ENCODE results near the gene GTPBP4.

GTPBP4 gene

DNA sequence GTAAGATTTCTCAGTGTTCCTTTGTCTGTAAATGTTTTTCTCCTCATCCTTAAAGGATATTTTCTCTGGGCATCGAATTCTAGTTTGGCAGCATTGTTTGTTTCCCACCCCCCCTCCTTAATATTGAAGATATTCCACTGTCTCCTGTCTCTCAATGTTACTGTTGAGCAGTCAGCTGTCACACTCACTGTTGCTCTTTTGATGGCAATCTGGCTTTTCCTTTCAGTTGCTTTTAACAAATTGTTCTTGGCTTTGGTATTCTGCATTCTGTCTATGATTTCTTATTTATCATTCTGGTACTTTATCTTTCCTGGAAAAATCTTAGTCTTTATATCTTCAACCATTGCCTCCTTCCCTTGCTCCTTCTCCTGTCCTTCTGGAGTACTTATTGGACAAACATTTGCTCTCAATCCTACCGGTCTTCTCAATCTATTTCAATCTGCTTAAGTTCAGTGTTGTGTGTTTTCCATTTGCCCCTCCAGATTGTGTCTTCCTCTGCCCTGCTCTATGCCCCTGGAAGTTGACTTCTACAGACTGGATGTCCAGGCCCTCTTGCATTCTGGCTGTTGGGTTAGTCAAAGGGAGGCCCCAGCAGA lies 9.3 kb upstream of the GTPBP4 start:
- TF ChIP-seq CTCF (conservative IDR thresholded peaks at IDR 0.05; ENCODE audit: control insufficient read depth, insufficient read depth, low read depth, low read length), result no peak
- DNase-seq (ENCODE audit: low read depth), result peak; percentile 10
- H3K4me3 ChIP-seq (ENCODE audit: control insufficient read depth, low read depth, low read length), result no peak overlapping the region

- no peak for DNase-seq (ENCODE audit: low read depth)
- H3K4me3 ChIP-seq (ENCODE audit: control insufficient read depth, low read depth, low read length), result no peak overlapping the region
- TF ChIP-seq CTCF (conservative IDR thresholded peaks at IDR 0.05; ENCODE audit: control insufficient read depth, insufficient read depth, low read depth, low read length), result no peak
Measured at GRCh38 chr10:980468-981093, 7.7 kb upstream of the GTPBP4 start.

GRCh38 chr10:983401-983800 lies 4.8 kb upstream of the GTPBP4 start:
- TF ChIP-seq CTCF (conservative IDR thresholded peaks at IDR 0.05; ENCODE audit: control insufficient read depth, insufficient read depth, low read depth, low read length), result no peak
- no peak overlapping the region for H3K4me3 ChIP-seq (ENCODE audit: control insufficient read depth, low read depth, low read length)
- DNase-seq (ENCODE audit: low read depth), result no peak

- no peak for TF ChIP-seq CTCF (conservative IDR thresholded peaks at IDR 0.05; ENCODE audit: control insufficient read depth, insufficient read depth, low read depth, low read length)
- H3K4me3 ChIP-seq (ENCODE audit: control insufficient read depth, low read depth, low read length), result no peak overlapping the region
- peak; percentile 7 for DNase-seq (ENCODE audit: low read depth)
Measured at GRCh38 chr10:983971-984655, 4.1 kb upstream of the GTPBP4 start.

DNA sequence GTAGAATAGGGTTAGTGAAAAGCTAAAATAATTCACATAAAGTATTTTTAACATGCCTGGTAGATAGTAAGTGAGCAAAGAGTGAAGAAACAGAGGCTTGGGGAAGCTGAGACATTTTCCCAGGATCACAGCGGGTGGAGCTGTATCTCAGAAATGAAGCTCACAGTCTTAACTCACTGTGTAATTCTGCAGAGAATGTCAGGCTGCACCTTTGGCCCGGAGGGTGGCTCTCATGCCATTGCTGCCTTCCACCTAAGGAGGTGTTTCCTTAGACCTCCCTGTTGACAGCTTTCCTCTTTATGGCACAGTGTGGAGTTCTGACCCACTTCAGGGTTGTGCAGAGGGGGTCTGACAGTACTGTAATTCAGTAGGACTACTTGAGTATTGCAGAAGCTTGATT lies 2.9 kb upstream of the GTPBP4 start:
- DNase-seq (ENCODE audit: low read depth), result no peak
- no peak for TF ChIP-seq CTCF (conservative IDR thresholded peaks at IDR 0.05; ENCODE audit: control insufficient read depth, insufficient read depth, low read depth, low read length)
- no peak overlapping the region for H3K4me3 ChIP-seq (ENCODE audit: control insufficient read depth, low read depth, low read length)

DNA sequence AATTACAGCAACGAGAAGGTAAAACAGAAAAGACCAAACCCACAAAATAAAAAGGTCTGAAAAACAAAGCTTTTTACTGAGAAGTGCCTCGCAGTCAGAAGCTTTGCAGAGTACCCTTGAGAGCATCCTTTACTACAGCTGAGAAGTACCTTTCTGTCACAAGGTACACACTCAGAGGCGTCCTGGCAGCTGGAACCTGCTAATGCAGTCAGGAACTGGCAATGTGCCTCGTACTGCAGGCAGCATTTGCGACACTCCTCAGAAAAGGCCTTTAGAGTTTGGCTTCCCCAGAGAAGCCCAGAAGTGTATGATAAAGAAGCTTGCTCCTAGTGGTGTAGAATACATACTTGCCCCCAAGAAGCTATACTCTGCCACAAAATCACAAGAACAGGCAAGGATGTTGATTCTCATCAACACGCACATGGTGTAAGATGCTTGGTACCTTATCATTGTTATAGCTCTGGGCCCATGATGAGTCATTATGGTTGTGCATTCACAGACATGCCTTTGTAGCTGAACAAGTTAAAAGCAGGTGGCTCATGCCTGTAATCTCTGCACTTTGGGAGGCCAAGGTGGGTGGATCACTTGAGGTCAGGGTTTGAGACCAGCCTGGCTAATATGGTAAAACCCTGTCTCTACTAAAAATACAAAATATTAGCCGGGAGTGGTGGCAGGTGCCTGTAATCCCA lies 2.0 kb upstream of the GTPBP4 start:
- peak; percentile 45 for DNase-seq (ENCODE audit: low read depth)
- TF ChIP-seq CTCF (conservative IDR thresholded peaks at IDR 0.05; ENCODE audit: control insufficient read depth, insufficient read depth, low read depth, low read length), result no peak
- H3K4me3 ChIP-seq (ENCODE audit: control insufficient read depth, low read depth, low read length), result no peak overlapping the region

Data from fibroblast of mammary gland (primary cell).